Right lobe of liver (tissue), 6 donors: ENCODE data around the gene TJP3. TPM values are rescaled to one million over a fixed set of nuclear protein-coding genes. Genes with fewer than 3 reads are reported as not detected.

ENCODE experiments used
- ATAC-seq, 4 donors: fragments of 200-7000 bp; cut with Tn5 transposase; one replicate each; pipeline ENCODE4 v1.9.1; 2020; ENCODE audit warnings: mild to moderate bottlenecking in 4 of 4, moderate library complexity in 4 of 4
- DNase-seq, 3 donors: peaks; one replicate each; pipeline ENCODE4 v3.0.0-alpha.2; 2020
- H3K27ac ChIP-seq, 3 donors: fragments of 200-600 bp; one replicate each; pipeline ENCODE4 v1.8.0; 2022
- H3K27me3 ChIP-seq, 2 donors: fragments of 200-600 bp; one replicate each; pipeline ENCODE4 v1.8.0; 2022
- H3K36me3 ChIP-seq, 4 donors: fragments of 200-600 bp; sonication (generic) in 1 of 4; one replicate each; pipeline versions ENCODE4 v1.5.1 to v1.8.0; 2017 to 2022; ENCODE audit warnings: control low read depth in 1 of 4
- H3K4me1 ChIP-seq, 4 donors: fragments of 200-600 bp; sonication (generic) in 1 of 4; one replicate each; pipeline versions ENCODE4 v1.5.1 to v1.8.0; 2017 to 2022; ENCODE audit warnings: control low read depth in 1 of 4
- H3K4me3 ChIP-seq, 3 donors: fragments of 200-600 bp; one replicate each; pipeline ENCODE4 v1.8.0; 2022
- H3K9me3 ChIP-seq, 4 donors: fragments of 200-600 bp; sonication (generic) in 1 of 4; one replicate each; pipeline versions ENCODE4 v1.5.1 to v1.8.0; 2017 to 2022; ENCODE audit warnings: control low read depth in 1 of 4
- POLR2A ChIP-seq: fragments of 450-650 bp; IDR thresholded peaks from one replicate; pipeline ENCODE4 v1.6.1; 2017; ENCODE audit warnings: antibody characterized with exemption, mild to moderate bottlenecking
- WGBS: methylation state at CpG from one replicate; pipeline ENCODE4 v1.1.6; 2018; ENCODE audit warnings: low coverage, low lambda C conversion rate; ENCODE audit not compliant: insufficient coverage; ENCODE audit errors: missing lambda C conversion rate; 5-methylcytosine and 5-hydroxymethylcytosine counted together
- intact Hi-C, 2 donors: fragments of 100-400 bp; cut with DNase I; formaldehyde crosslinking; loops; one replicate each; pipeline versions ENCODE4 v1.11.2 to v1.14.1; 2022
- total RNA-seq, 6 experiments: library from RNA; depleted of rRNA in 2 of 6; stranded (reverse); fragments of >200 nt in 2 of 6; fragmentation: NEBNext Ultra II Directional in 3 of 6; extraction: Animal tissue kit (Norgen Biotek cat#: 25700) in 3 of 6; gene quantifications; one replicate each; pipeline versions ENCODE4 v1.1.0 to v1.2.4, GENCODE V29; 2016 to 2023
- TF ChIP-seq, protein P1 (sequence below), 4 donors: fragments of 200-600 bp in 3 of 4; fragments of 450-650 bp in 1 of 4; IDR thresholded peaks; one replicate each; pipeline versions ENCODE4 v1.5.1 to v1.8.0; 2016 to 2022; ENCODE audit warnings: antibody characterized with exemption in 4 of 4, mild to moderate bottlenecking in 2 of 4
- donor health status: DM: no; HTN: yes; CAD: no.
- donor health status: DM: no; HTN: no; CAD: no.
- donor health status: DM: no; HTN: no; CAD: no.
- donor health status: DM: no; HTN: yes; CAD: no.
- donor health status: DM: no; HTN: yes; CAD: no.

TJP3 gene
- total RNA-seq, 6 experiments from 2014 or later, result 7.9 to 27.0 (median 16.5) TPM

DNA sequence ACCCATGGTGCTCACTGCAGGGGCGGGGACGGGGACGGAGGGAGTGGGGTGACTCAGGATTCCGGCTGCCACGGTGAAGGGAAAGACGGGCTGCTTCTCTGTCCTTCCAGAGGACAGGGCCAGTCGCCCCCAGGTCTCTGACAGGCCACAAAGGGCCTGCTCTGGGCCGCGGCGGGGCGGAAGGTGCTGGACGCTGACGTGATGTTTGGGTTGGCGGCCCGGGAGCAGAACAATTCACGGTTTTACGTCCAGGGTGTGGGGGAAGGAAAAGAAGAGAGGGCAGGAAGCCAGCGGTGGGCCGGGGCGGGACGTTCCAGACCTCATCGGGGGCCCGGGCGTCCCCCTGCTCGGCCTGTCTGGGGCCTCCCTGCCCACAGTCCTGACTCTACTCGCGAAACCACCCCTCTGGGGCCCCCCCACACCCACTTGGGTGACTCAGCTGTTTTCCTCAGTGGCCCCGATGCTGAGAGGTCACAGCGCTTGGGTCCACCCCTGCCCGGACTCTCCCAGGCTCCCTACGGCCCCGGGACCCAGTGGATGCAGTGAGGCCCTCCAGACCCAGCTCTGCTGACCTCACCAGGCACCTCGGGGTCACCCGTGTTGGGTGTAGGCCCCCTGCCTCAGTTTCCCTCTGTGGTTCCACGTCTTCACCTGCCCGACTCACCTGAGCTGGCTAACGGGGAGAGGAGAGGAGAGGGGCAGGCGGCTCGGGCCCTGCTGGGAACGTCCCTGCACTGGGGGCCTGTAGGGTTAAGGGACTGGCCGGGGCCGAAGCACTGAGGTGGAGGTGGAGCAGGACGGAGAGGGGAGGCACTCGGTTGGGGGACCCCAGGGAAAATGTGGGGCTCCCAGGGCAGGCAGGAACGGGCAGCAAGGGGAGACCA, 37.1 kb upstream of the TJP3 start:
- no peaks in the 10 kb centered on the region for H3K27me3 ChIP-seq
- H3K36me3 ChIP-seq, result no peaks in the 10 kb centered on the region
- no peaks in the 10 kb centered on the region for H3K9me3 ChIP-seq
- H3K4me3 ChIP-seq, result no peak overlapping the region
- intact Hi-C loops, result no loop called here
- no peaks in the 10 kb centered on the region for H3K4me1 ChIP-seq
- H3K27ac ChIP-seq, result peak overlapping the region; percentile 58 to 77 (median 69)
- WGBS, result 40% methylated on average over 20 of the region's 45 CpGs
- ATAC-seq, result peak; percentile 56 to 63 (median 59)
- TF ChIP-seq, protein P1, sequence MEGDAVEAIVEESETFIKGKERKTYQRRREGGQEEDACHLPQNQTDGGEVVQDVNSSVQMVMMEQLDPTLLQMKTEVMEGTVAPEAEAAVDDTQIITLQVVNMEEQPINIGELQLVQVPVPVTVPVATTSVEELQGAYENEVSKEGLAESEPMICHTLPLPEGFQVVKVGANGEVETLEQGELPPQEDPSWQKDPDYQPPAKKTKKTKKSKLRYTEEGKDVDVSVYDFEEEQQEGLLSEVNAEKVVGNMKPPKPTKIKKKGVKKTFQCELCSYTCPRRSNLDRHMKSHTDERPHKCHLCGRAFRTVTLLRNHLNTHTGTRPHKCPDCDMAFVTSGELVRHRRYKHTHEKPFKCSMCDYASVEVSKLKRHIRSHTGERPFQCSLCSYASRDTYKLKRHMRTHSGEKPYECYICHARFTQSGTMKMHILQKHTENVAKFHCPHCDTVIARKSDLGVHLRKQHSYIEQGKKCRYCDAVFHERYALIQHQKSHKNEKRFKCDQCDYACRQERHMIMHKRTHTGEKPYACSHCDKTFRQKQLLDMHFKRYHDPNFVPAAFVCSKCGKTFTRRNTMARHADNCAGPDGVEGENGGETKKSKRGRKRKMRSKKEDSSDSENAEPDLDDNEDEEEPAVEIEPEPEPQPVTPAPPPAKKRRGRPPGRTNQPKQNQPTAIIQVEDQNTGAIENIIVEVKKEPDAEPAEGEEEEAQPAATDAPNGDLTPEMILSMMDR (IDR thresholded peaks at IDR 0.05), result no peak
- no peak for TF ChIP-seq POLR2A
- DNase-seq, result peak in 2 of 3 donors; percentile 61 to 67

DNA sequence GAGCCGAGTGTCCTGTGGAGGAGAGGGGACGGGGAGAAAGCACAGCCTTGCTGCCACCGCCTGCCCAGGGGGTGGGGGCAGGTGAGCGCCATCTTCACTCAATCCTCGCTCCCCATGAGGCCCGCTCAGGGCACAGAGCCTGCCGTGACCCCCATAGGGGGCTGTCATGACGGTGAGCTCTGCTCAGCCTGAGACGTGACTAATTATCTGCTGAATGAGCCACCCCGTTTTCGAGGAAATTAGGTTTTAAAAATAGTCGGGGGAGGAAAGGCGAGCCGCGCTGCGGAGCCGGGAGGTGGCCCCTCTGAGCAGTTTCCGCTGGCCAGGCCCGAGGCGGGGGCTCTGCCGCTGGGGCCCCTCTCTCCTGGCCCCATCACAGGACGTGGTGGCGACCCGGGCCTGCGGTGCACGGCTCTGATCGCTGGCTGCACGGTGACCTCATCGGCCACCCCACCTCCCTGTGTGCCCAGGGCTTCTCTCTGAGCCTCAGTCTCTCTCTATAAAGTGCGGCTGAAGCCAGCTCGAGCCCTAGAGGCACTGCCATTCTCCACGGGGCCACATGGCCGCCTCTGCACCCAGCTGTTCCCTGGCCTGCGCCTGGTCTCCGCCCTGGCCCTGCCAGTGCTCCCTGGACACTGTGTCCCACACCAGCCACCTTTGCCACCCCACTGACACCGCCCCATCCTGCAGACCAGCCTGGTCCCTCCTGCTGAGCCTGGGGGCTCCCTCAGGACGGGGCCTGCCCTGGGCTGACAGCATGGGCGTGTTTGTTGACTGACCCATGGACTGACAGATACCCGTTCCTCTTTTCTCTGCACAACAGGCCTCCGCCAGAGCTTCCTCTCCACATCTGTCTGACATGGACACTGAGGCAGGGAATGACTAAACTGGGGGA, 36.3 kb upstream of the TJP3 start:
- 47% methylated on average over 4 of the region's 40 CpGs for WGBS
- Histone ChIP-seq H3K4me1 (no peaks in the 10 kb centered on the region), H3K36me3 (no peaks in the 10 kb centered on the region), H3K27me3 (no peaks in the 10 kb centered on the region), H3K4me3 (no peak overlapping the region), H3K27ac (peak overlapping the region; percentile 58 to 77 (median 69)), H3K9me3 (no peaks in the 10 kb centered on the region)
- ATAC-seq, result peak; percentile 6 to 41 (median 22)
- no peak for DNase-seq
- TF ChIP-seq POLR2A, result no peak
- intact Hi-C loops, result no loop called here

DNA sequence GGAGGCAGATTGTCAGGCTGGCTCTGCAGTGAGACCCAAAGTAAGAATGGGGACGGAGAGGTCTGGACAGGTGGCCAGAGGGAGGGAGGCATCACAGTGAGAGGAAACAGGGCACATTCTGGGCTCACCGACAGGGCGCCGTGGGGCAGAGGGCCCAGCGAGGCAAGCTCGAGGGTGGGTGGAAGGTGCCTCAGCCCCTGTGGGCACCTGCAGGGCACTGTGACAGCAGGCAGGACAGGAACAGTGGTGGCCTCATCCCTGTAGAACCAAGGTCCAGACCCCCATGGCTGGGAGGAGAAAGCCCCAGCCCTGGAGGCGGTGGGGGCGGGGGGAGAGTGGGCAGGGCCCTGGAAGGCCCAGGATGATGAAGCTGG, 35.6 kb upstream of the TJP3 start:
- no peak for ATAC-seq
- H3K4me3 ChIP-seq, result no peak overlapping the region
- WGBS, result no CpG with 5 or more reads among the region's 8 CpGs
- no peaks in the 10 kb centered on the region for H3K9me3 ChIP-seq
- no peaks in the 10 kb centered on the region for H3K27me3 ChIP-seq
- no peaks in the 10 kb centered on the region for H3K36me3 ChIP-seq
- H3K4me1 ChIP-seq, result no peaks in the 10 kb centered on the region
- intact Hi-C loops, result no loop called here
- DNase-seq, result no peak
- H3K27ac ChIP-seq, result peak overlapping the region in 1 of 3 donors; percentile 77
- TF ChIP-seq, protein P1 (IDR thresholded peaks at IDR 0.05), result no peak
- no peak for TF ChIP-seq POLR2A

DNA sequence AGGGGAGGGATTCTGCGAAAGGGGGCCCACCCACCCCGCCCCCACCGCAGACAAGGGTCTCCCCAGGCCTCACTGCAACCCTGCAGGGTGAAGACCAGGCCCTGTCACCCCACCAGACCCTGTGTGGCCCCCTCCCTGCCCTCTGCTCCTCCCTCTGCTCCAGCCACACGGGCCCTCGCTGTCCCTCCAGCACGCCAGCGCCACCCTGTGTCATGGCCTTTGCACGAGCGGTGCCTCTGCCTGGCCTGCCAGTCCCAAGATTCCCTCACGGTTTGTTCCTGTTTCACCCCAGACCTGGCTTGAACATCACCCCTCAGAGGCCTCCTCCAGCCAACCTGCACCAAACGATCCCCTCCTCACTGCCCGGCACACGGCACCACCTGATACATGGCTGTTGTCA, 35.2 kb upstream of the TJP3 start:
- intact Hi-C loops, result no loop called here
- H3K27ac ChIP-seq, result no peak overlapping the region
- H3K36me3 ChIP-seq, result no peaks in the 10 kb centered on the region
- DNase-seq (no peak), ATAC-seq (no peak)
- no peaks in the 10 kb centered on the region for H3K9me3 ChIP-seq
- 66% methylated on average over 4 of the region's 13 CpGs for WGBS
- H3K27me3 ChIP-seq, result no peaks in the 10 kb centered on the region
- TF ChIP-seq, protein P1 (IDR thresholded peaks at IDR 0.05), result no peak
- no peak for TF ChIP-seq POLR2A
- no peak overlapping the region for H3K4me3 ChIP-seq
- no peaks in the 10 kb centered on the region for H3K4me1 ChIP-seq
